Hepatocyte (in vitro differentiated cells): Measurements from ENCODE around the gene KIAA1549. TPM values are rescaled to one million over a fixed set of nuclear protein-coding genes. Genes with fewer than 3 reads are reported as not detected.

Source experiments
- DNase-seq: peaks from one replicate; pipeline ENCODE4 v3.0.0-alpha.2; 2016; ENCODE audit warnings: low spot score
- H2AFZ ChIP-seq: fragments of 200-600 bp; sonication (generic); 2 replicates; pipeline ENCODE4 v1.6.0; 2016; ENCODE audit warnings: antibody characterized with exemption, mild to moderate bottlenecking
- H3K27ac ChIP-seq: fragments of 200-600 bp; sonication (generic); 2 replicates; pipeline ENCODE4 v1.5.1; 2016; ENCODE audit warnings: mild to moderate bottlenecking
- H3K27me3 ChIP-seq: fragments of 200-600 bp; sonication (generic); 2 replicates; pipeline ENCODE4 v1.6.1; 2016
- H3K36me3 ChIP-seq: fragments of 200-600 bp; sonication (generic); replicated peaks from 2 replicates; pipeline ENCODE4 v1.5.1; 2016; ENCODE audit warnings: low read depth; ENCODE audit not compliant: insufficient read depth
- H3K4me1 ChIP-seq: fragments of 200-600 bp; sonication (generic); 2 replicates; pipeline ENCODE4 v1.5.1; 2016; ENCODE audit warnings: mild to moderate bottlenecking, moderate library complexity; ENCODE audit not compliant: insufficient read depth
- H3K4me2 ChIP-seq: fragments of 200-600 bp; sonication (generic); 2 replicates; pipeline ENCODE4 v1.6.0; 2016
- H3K4me3 ChIP-seq: fragments of 200-600 bp; sonication (generic); 2 replicates; pipeline ENCODE4 v1.5.1; 2016; ENCODE audit warnings: mild to moderate bottlenecking
- H3K79me2 ChIP-seq: fragments of 200-600 bp; sonication (generic); 2 replicates; pipeline ENCODE4 v1.6.0; 2017; ENCODE audit warnings: mild to moderate bottlenecking
- H3K9me2 ChIP-seq: fragments of 200-600 bp; sonication (generic); replicated peaks from 2 replicates; pipeline ENCODE4 v1.6.0; 2017; ENCODE audit warnings: mild to moderate bottlenecking; ENCODE audit not compliant: insufficient read depth
- H3K9me3 ChIP-seq: fragments of 200-600 bp; sonication (generic); 2 replicates; pipeline ENCODE4 v1.5.1; 2016; ENCODE audit warnings: low read depth, mild to moderate bottlenecking
- H4K20me1 ChIP-seq: fragments of 200-600 bp; sonication (generic); 2 replicates; pipeline ENCODE4 v1.6.0; 2016; ENCODE audit warnings: mild to moderate bottlenecking; ENCODE audit not compliant: insufficient read depth, poor library complexity, severe bottlenecking
- EZH2 ChIP-seq: fragments of 200-600 bp; sonication (generic); IDR thresholded peaks from 2 replicates; pipeline ENCODE4 v1.6.1; 2016; ENCODE audit warnings: antibody characterized with exemption, mild to moderate bottlenecking, borderline replicate concordance
- EZH2phosphoT487 ChIP-seq: fragments of 200-600 bp; sonication (generic); IDR thresholded peaks from one replicate; pipeline ENCODE4 v1.6.1; 2018; ENCODE audit warnings: antibody characterized with exemption, mild to moderate bottlenecking, low read depth, moderate library complexity; ENCODE audit not compliant: unreplicated experiment, severe bottlenecking
- WGBS: methylation state at CpG from one replicate; pipeline ENCODE4 v1.1.6; 2016; ENCODE audit warnings: low lambda C conversion rate; ENCODE audit errors: missing lambda C conversion rate; 5-methylcytosine and 5-hydroxymethylcytosine counted together
- polyA plus RNA-seq: library from polyadenylated mRNA; unstranded; fragments of >200 nt; fragmentation: Nextera tagmentation; extraction: Ambion mirVana; gene quantifications from 2 replicates; pipeline ENCODE4 v1.2.1, GENCODE V29; 2016
- total RNA-seq: library from RNA; depleted of rRNA; stranded (reverse); fragments of >200 nt; gene quantifications from 2 replicates; pipeline ENCODE4 v1.2.3, GENCODE V29; 2014
- TF ChIP-seq, protein P1 (sequence below): fragments of 200-600 bp; sonication (generic); IDR thresholded peaks from 2 replicates; pipeline ENCODE4 v1.5.1; 2016; ENCODE audit warnings: antibody characterized with exemption, mild to moderate bottlenecking; ENCODE audit not compliant: poor library complexity

The KIAA1549 gene
- total and polyA plus RNA-seq, 2 experiments from 2014 or later: 3.4 to 7.3 TPM

DNA sequence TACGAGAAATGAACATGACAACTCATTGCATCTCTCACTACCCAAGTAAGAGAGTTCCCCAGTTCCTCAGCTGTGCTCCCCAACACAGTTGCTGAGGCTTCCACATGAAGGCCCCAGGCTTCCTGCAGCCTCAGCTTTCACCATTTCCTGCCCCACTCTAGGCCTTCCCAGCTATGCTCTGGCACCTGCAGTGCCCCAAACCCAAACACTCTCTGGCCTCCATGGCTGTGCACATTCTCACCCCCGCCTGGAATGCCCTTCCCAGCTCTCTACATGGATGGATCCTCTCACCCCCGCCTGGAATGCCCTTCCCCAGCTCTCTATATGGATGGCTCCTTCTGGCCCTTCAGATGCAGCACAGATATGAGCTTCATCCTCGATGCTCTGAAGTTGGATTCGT lies 61.3 kb downstream of the KIAA1549 start:
- Histone ChIP-seq H3K27ac (no peak overlapping the region), H3K9me2 (no peaks in the 10 kb centered on the region), H3K36me3 (no peaks in the 10 kb centered on the region), H3K4me3 (no peak overlapping the region), H3K4me1 (no peaks in the 10 kb centered on the region), H2AFZ (no peak overlapping the region), H3K9me3 (no peaks in the 10 kb centered on the region), H3K79me2 (no peaks in the 10 kb centered on the region), H3K4me2 (no peak overlapping the region), H3K27me3 (no peaks in the 10 kb centered on the region), H4K20me1 (no peaks in the 10 kb centered on the region)
- no peak for DNase-seq
- 81% methylated on average over 5 of the region's 5 CpGs for WGBS
- TF ChIP-seq, protein P1, sequence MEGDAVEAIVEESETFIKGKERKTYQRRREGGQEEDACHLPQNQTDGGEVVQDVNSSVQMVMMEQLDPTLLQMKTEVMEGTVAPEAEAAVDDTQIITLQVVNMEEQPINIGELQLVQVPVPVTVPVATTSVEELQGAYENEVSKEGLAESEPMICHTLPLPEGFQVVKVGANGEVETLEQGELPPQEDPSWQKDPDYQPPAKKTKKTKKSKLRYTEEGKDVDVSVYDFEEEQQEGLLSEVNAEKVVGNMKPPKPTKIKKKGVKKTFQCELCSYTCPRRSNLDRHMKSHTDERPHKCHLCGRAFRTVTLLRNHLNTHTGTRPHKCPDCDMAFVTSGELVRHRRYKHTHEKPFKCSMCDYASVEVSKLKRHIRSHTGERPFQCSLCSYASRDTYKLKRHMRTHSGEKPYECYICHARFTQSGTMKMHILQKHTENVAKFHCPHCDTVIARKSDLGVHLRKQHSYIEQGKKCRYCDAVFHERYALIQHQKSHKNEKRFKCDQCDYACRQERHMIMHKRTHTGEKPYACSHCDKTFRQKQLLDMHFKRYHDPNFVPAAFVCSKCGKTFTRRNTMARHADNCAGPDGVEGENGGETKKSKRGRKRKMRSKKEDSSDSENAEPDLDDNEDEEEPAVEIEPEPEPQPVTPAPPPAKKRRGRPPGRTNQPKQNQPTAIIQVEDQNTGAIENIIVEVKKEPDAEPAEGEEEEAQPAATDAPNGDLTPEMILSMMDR: no peak
- TF ChIP-seq EZH2phosphoT487 (no peak), EZH2 (no peak)

DNA sequence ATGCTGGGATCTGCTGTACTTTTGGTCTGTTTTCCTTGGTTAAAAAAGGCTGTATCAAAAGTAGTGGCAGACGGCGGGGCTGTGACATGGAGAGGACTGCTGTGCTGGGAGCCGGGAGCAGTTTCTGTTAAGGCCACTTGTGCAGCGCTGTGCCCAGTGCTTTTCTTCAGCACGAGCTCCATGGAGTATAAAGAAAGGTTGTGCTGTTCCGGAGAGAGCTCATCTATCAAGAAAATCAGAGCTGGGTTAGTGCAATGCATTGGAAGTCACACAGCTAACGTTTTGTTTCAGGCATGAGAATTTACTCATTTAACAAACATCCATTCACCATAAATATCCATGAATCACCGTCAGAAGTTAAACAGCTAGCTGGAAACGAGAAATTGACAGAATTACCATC lies 62.0 kb downstream of the KIAA1549 start:
- no peaks in the 10 kb centered on the region for H3K4me1 ChIP-seq
- H3K27ac ChIP-seq: no peak overlapping the region
- no peak overlapping the region for H3K4me2 ChIP-seq
- H3K79me2 ChIP-seq: no peaks in the 10 kb centered on the region
- H3K9me3 ChIP-seq: no peaks in the 10 kb centered on the region
- H4K20me1 ChIP-seq: no peaks in the 10 kb centered on the region
- no peak overlapping the region for H2AFZ ChIP-seq
- no peak for DNase-seq
- TF ChIP-seq EZH2: no peak
- TF ChIP-seq, protein P1: no peak
- no peak for TF ChIP-seq EZH2phosphoT487
- H3K27me3 ChIP-seq: no peaks in the 10 kb centered on the region
- H3K4me3 ChIP-seq: no peak overlapping the region
- H3K36me3 ChIP-seq: no peaks in the 10 kb centered on the region
- WGBS: 69% methylated on average over 9 of the region's 9 CpGs
- H3K9me2 ChIP-seq: no peaks in the 10 kb centered on the region

DNA sequence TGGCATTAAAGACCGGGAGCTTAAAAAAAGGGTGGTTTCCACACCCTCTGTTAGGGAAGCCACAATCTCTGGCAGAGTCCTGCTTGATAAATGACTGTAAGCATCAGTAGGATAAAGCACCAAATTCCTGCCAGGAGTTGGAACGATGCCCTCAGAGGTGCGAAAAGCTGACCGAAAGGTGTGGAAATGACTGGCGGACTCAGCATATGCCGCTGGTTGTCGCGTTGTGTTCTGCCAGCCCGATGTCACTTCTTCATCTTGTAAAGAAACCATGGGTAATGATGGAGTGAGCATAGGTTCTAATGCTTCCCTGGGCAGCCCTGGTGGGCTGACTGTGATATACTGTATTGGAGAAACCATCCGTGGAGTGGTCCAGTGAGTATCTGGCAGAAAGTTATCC lies 62.4 kb downstream of the KIAA1549 start:
- H3K4me2 ChIP-seq: no peak overlapping the region
- no peak overlapping the region for H2AFZ ChIP-seq
- H4K20me1 ChIP-seq: no peaks in the 10 kb centered on the region
- H3K27ac ChIP-seq: no peak overlapping the region
- TF ChIP-seq, protein P1: no peak
- no peak for TF ChIP-seq EZH2phosphoT487
- TF ChIP-seq EZH2: no peak
- no peaks in the 10 kb centered on the region for H3K9me2 ChIP-seq
- no peaks in the 10 kb centered on the region for H3K79me2 ChIP-seq
- 99% methylated on average over 10 of the region's 10 CpGs for WGBS
- no peaks in the 10 kb centered on the region for H3K4me1 ChIP-seq
- no peak overlapping the region for H3K4me3 ChIP-seq
- H3K9me3 ChIP-seq: no peaks in the 10 kb centered on the region
- DNase-seq: no peak
- H3K36me3 ChIP-seq: no peaks in the 10 kb centered on the region
- no peaks in the 10 kb centered on the region for H3K27me3 ChIP-seq

DNA sequence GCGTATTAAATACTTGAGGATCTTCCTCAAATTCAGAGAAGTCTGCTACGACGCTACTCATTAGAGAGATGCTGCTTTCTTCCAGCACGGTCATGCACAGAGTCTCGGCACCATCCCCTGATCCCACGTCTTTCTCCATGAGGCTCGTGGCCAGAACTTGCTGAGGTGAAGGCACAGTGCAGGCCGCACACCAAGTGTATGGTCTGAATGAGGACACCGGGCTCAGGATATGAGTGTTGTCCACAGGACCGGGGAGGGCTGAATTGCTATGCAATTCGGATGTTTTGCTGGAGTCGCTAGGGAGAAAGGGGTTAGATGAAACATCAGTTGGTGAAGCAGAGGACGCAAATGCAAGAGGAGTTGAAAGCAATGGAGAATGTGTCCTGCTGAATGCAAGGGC lies 63.0 kb downstream of the KIAA1549 start:
- Histone ChIP-seq H3K79me2 (no peaks in the 10 kb centered on the region), H3K27ac (no peak overlapping the region), H3K4me2 (no peak overlapping the region), H3K36me3 (no peaks in the 10 kb centered on the region), H3K9me2 (no peaks in the 10 kb centered on the region), H3K4me3 (no peak overlapping the region), H2AFZ (no peak overlapping the region), H3K9me3 (peaks cover 3% of the 10 kb centered on the region), H3K27me3 (no peaks in the 10 kb centered on the region), H3K4me1 (no peaks in the 10 kb centered on the region), H4K20me1 (no peaks in the 10 kb centered on the region)
- WGBS: 98% methylated on average over 13 of the region's 13 CpGs
- DNase-seq: no peak
- TF ChIP-seq EZH2phosphoT487 (no peak), EZH2 (no peak)
- TF ChIP-seq, protein P1: no peak
